Testis (tissue), 2 donors: ENCODE measurements around the gene METTL3.

Experiments
- CTCF ChIP-seq, 3 experiments: fragments of 450-650 bp in 2 of 3; fragments of 200-600 bp in 1 of 3; sonication (generic) in 1 of 3; IDR thresholded peaks; one replicate each; pipeline ENCODE4 v1.5.1; 2016 to 2019; ENCODE audit warnings: antibody characterized with exemption in 3 of 3, mild to moderate bottlenecking in 2 of 3, moderate library complexity in 1 of 3
- POLR2A ChIP-seq: fragments of 450-650 bp; IDR thresholded peaks from one replicate; pipeline ENCODE4 v1.6.1; 2017; ENCODE audit warnings: antibody characterized with exemption, mild to moderate bottlenecking, moderate library complexity

- TF ChIP-seq CTCF (IDR thresholded peaks at IDR 0.05) (no peak), POLR2A (no peak)
Measured at GRCh38 chr14:21518725-21519124, 7.6 kb upstream of the METTL3 start.
